Sciatic nerve (tissue), 2 donors: ENCODE measurements around the gene AFAP1. TPM values are rescaled to one million over a fixed set of nuclear protein-coding genes. Genes with fewer than 3 reads are reported as not detected.
A peak's percentile ranks its signal among the peaks of the same experiment; 100 is the strongest.

Experiments used
- ATAC-seq: fragments of 200-7000 bp; cut with Tn5 transposase; one replicate; pipeline ENCODE4 v1.9.1; 2020; ENCODE audit warnings: mild to moderate bottlenecking, moderate library complexity
- DNase-seq: peaks from one replicate; pipeline ENCODE4 v3.0.0-alpha.2; 2020; ENCODE audit warnings: low spot score
- intact Hi-C: fragments of 100-400 bp; cut with DNase I; formaldehyde crosslinking; loops from one replicate; pipeline ENCODE4 v1.14.2; 2022
- total RNA-seq: library from RNA; stranded (reverse); fragmentation: NEBNext Ultra II Directional; extraction: Animal tissue kit (Norgen Biotek cat#: 25700); gene quantifications from one replicate; pipeline ENCODE4 v1.2.1, GENCODE V29; 2021
- donor health status: DM: no; HTN: no; CAD: no.
- donor health status: DM: no; HTN: no; CAD: no.

Gene AFAP1
- total RNA-seq, 1 donor from 2014 or later: 64.5 TPM

DNA sequence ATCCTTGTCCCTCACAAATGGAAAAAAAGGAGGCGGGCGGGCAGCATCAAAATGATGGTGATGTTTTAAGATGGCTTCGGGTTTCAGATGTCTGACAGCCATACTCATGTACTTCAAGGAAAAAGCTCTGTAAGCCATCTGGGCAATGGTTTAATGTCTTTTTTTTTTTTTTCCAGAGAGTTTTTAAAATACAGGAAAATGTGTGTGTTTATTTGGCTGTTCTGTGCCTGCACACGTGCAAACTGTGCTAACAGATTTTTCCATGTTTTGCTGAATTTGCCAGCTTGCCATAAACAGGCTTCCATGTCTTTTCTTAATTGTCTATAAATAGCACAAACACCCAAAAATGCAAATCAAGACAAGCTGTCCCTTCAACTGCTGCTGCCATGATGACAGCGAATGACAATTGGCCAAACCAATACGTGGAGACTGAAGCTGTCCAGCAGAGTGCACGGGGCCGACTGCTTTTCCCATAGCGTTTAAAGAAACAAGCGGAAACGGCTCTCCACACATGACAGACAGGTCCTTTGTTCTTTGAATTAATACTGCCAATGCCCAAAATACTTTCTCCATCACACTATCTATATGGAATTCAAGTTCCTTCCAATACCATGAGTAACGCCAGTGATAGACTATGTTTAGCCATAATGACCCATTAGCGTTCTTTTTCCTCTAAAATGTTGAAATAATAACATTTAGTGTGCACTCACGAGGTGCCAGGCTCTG, 35.7 kb downstream of the AFAP1 start:
- intact Hi-C loops: no loop called here
- ATAC-seq: no peak
- DNase-seq: no peak

DNA sequence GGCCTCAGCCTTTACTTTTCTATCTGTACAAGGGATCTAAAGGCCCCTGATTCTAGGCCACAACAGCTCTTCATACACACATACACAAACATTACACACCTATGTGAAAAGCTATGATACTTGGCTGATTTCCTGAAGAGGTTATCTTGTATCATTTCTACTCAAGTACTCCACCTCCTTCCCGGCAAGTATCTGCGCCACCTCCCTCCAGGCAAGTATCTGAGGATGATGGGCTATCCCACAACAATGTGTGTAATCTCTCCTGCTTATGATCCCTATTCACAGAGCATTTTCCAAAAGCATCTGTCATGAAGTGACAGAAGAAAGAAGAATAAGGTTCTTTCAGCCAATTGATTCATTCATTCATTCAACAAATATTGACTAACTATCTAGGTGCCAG, 36.8 kb downstream of the AFAP1 start:
- no peak for ATAC-seq
- no peak for DNase-seq
- intact Hi-C loops: no loop called here

DNA sequence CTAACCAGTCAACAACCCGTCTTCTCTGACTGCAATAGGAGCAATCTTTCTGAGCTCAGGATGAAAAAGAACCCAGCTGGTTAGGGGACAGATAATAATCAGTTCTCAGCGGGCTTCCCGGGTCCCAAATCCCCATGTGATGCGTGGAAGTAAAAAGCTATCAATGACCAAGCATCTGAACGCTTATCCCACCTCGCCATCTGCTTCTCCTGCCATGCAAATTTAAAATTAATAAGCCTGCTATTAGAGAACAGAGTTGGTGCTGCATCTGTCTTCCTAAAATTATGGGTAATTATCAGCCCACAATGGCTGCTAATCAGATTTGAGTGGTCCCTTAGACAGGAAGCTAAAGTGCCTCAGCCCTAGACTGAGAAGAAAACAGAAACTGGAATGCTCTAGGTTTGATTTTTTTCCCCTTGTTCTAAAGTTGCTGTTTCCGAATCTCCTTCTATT, 37.5 kb downstream of the AFAP1 start:
- DNase-seq (no peak), ATAC-seq (no peak)
- intact Hi-C loops: no loop called here

DNA sequence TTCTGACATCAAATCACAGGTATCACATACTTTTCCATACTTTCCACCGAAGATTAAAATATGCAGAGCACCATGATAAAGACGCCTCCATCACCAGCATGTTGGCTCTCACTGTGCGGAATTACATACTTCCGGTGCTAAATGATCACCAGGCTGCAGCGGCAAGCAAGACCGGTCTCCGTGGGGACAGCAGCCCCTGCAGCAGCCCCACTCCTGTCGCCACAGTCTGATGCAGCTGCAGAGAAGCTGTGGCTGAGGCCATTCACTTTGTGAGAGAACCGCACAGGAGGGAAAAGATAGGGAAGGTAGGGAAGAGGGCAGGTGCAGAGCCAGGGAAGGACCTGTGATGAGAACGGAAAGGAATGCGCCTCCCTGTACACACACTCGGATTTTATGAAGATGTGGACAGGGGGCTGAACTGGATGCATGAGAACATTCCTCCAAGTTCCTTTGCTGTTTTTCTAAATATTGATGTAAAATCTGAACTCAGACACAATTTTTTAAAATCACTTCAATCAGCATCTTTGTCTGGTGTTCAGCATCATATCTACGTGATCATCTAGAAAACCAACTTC, 38.3 kb downstream of the AFAP1 start:
- DNase-seq (no peak), ATAC-seq (no peak)
- intact Hi-C loops: no loop called here

DNA sequence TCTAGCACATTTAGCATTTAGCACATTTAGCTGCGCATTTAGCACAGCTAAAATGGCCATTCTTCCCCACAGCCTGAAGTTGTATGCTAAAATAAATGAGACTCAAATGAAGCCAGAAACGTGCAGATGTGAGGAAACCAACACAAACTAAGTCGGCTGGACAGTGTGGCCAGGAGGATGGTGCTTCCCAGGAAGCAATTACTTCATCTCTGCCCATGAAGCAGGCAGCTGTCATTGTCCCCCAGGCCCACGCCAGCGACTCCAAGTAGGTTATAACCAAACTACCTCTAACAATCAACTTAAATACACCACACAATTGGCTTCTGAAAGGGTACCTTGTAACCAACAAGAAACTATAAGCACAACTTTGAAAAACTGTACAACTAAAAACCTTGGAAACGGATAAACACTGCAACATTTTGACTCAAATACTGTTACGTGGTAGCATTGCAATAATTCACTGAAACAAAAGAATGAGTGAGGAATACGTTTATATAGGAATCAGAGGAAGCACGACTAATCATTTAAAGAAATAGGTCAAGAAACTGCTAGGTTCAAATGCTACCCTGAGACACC, 39.2 kb downstream of the AFAP1 start:
- no peak for ATAC-seq
- intact Hi-C loops: no loop called here
- no peak for DNase-seq

DNA sequence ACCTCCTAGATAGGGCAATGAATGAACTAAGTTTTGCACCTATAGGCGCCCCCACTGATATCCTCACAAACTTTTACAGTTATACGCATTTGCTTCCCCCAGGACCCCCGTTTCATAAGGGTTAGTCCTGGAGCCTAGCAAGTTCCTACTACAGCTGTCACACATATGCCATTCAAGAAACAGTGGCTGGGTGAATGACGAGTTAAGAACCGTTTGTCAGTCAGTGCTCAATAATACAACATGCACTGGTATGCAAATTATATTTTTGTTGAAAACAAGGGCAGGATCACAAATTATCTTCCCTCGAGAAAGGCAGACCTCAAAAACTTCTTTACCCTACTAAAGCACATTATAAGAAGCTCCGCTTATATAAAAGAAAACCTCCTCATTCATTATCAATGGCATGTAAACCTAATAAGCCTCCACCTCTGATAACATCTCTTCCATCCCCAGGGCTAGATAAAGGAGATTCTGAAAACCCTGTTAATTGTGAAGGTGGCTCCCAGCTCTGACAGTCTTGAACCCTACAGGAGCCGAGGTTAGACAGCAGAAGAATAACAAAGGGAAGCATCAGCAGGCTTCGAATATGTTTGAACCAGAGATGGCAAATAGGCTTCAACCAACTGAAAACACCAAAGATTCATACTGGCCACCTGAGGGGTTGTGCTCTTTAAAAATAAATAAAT, 40.3 kb downstream of the AFAP1 start:
- intact Hi-C loops: no loop called here
- DNase-seq: no peak
- ATAC-seq: no peak

DNA sequence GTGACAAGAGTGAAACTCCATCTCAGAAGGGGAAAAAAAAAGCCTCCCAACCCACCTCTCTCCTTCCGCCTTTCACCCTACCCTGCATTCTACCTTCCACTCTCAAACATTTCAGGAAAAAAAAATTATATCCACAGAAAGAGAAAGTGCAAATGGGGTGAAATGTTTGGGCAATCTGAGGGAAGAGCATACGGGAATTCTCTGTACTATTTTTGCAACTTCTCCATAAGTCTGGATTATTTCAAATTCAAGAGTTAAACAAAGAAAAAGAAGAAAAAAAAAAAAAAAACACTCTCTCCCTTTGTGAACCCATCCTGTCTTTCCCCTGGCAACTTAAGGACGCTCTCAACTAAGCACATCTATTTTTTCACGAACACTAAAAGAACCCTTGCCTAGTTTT, 41.3 kb downstream of the AFAP1 start:
- ATAC-seq: no peak
- no peak for DNase-seq
- intact Hi-C loops: no loop called here

DNA sequence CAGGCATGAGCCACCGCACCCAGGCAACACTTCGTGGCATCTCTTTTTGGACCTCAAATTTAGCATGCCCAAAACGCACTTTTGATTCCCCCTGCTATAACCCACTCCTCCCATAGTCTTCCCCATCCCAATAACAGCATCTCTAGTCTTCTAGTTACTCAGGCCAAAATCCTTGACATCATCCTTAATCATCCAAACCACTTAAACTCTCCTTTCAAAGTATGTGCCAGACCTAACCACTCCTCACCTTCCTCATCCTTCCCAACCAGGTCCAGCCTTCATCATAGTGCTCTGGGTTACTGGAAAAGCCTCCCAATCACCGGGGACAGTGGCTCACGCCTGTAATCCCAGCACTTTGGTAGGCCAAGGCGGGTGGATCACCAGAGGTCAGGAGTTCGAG, 41.9 kb downstream of the AFAP1 start:
- ATAC-seq (no peak), DNase-seq (no peak)
- intact Hi-C loops: no loop called here

DNA sequence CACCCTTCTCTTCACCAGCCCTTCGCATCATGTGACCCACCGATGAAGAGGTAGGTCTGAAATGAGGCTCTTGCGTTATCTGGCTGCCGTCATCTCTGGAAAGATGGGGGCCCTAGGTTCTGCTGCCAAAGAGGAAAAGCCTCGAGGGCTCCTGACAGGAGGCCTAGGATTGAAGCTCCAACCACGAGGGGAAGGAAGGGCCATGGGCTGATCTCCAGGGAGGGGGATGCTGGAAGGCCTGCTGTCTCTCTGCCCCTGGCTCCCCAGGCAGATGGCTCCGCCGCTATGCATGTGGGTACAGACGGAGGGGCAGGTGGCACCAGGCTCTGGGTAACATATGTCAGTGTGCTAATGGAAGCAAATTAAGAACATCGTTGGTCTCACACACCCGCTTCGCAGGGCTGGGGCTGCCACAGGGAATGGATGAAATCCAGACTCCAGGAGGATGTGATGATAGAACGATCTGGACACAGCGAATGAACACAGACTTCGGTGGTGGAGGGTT, 44.9 kb downstream of the AFAP1 start:
- ATAC-seq (no peak), DNase-seq (no peak)
- intact Hi-C loops: no loop called here

DNA sequence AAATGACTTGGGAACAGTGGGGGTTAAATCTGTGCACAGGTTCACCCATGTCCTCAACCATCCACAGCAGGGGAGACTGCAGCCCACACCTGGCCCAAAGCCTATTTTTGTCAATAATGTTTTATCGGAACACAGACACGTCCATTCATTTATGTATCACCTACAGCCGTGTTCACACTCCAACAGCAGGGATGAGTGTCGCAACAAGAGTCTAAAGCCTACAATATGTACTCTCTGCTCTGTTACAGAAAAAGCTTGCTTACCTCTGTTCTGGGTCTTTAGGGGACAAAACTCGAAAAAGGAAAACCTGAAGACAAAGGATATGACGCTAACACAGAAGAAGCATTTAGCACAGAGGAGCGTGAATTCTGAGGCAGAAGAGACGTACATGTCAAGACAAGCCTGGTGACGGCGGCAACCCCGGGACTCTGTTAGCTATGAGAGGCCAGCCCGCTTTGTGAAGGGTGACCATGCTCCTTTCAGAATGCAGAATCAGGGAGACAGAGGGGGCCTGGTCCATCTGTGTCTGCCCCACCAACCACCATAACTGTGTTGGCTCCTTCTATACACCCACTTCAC, 45.5 kb downstream of the AFAP1 start:
- ATAC-seq (no peak), DNase-seq (no peak)
- intact Hi-C loops: no loop called here

DNA sequence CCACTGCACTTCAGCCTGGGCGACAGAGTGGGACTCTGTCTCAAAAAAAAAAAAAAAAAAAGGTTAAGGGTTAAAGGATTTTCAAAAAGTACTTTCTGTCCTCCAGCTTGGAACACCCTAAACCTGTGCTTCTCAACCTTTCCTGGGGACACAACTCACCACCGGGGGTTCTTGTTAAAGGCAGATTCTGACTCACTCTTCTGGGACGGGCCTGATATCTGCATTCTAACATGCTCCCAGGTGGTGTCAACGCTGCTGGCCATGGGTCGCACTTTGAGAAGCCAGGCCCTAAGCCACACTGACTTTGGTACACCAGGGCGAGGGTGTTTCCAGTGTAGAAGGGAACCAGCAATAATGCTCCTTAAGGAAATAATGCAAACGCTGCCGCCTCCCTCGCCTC, 46.1 kb downstream of the AFAP1 start:
- intact Hi-C loops: no loop called here
- DNase-seq (no peak), ATAC-seq (no peak)

DNA sequence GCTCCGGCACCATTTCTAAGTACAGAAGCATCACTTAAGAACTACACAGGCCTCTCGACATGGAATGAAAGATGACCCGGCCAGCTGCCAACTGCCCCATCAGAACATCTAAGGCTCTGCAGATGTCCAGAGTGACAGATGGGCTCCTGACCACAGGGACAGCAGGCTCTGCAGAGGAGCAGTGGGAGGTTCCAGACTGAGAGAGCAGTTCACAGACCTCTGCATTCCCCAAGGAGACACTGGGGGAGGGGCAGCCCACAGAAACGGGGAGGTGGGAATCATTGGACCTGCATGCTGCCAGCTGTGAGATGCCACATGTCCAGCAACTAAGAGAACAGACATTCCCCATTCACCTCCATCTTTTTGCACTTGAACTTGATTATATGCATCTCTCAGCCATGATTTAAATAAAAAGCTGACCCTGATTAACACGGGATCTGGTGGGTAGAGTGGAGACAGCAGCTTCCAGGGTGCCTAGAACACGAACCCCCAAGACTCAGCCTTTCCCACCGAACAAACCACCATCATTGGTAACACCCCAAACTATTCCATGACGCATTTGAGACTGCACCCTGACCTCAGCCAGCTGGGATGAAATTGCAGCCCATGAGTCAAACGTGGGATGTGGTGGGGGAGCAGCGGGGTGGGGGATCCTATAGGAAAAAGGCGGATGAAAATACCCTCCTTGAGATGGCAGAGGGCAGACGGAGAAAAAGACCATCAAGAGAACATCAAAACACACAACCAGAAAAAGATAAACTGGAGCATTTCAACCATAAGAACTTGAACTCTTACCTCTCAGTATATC, 47.2 kb downstream of the AFAP1 start:
- intact Hi-C loops: no loop called here
- peak; percentile 66 for ATAC-seq
- DNase-seq: no peak

DNA sequence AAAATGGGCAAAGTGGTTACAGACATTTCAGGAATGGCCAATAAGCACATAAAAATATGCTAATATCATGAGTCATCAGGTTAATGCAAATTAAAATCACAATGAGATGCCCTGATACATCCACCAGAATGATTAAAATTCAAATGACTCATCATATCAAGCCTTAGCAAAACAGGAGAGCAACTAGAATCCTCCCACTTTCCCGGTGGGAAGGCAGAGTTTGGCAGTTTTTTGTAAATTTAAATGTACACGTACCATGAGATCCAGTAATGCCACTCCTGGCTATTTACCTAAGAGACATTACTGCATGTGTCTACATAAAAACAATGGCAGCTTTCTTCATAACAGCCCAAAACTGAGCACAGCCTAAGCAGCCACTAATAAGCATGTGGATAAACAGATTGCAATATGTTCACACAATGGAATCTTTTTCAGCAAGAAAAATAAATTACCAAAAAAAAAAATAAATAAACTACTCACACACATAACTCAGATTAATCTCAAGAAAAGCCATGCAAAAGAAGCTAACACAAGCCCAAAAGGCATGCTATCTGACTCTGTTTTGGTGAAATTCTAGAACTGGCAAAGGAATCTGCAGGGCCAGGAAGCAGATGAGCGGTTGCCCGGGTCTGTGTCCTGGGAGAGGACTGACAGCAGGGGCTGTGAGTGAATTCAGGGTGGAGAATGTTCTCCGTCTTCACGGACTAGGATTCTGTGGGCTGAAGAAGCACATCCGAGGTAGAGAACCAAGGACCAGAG, 48.8 kb downstream of the AFAP1 start:
- intact Hi-C loops: no loop called here
- no peak for DNase-seq
- peak; percentile 35 for ATAC-seq

DNA sequence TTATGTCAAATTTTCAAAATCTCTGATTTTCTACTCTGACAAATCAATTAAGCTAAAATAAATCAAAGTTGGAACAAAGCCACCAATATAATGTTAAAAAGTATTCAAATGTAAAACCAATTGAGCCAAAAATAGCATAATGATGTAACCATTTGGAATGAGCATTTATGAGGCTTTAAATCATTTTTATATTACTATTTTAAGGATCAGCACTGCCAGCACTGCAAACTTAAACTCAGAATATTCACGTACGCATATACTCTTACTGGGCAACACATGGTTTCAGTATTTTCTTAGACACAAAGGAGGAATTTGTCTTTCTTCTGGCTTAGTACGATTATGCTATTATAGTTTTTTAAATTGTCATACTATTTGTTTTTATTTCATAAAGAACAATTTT, 52.2 kb downstream of the AFAP1 start:
- ATAC-seq (no peak), DNase-seq (no peak)
- intact Hi-C loops: no loop called here

DNA sequence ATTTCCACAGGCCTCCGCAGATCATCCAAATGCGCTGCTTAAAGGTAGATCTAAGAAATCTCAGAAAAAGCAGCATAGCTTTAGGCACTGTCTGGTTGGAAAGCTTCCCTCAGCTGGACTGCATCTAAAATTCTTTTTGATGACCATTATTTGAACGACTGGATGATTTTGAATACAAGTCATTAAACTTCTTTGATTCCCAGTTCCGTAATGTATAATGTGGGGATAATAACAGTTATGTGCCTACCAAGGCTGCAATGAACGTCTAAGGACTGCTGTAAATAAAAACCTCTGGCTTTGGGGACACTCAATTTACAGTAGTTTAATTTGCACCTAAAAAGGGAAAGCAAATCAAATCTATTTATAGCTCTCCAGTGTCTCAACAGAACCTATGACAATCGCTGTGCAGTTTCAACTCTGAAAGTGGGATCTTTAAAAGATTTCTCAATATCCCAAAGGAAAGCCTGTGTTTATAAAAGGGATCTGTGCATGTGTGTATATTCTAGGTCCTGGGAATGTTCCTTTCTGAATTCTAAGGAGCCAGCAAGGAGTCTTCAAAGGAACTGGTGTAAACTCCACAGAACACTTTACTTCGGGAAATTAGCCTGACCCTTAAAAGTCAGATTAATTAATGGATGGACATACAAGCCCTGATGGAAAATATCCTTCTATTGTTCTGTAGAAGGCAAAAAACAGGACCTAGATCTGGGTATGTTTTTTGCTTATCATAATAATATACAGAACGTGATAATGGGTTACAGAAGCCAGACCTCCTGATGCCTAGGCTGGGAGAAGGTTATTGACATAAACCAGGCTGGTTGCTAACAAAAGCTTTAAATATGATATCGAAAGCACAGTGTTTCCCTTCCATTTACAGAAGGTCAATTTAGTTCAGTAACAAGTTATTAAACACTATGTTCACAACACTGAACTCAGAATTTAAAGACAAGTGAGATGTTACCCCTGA, 53.4 kb downstream of the AFAP1 start:
- ATAC-seq (peak; percentile 61), DNase-seq (no peak)
- intact Hi-C loops: no loop called here

DNA sequence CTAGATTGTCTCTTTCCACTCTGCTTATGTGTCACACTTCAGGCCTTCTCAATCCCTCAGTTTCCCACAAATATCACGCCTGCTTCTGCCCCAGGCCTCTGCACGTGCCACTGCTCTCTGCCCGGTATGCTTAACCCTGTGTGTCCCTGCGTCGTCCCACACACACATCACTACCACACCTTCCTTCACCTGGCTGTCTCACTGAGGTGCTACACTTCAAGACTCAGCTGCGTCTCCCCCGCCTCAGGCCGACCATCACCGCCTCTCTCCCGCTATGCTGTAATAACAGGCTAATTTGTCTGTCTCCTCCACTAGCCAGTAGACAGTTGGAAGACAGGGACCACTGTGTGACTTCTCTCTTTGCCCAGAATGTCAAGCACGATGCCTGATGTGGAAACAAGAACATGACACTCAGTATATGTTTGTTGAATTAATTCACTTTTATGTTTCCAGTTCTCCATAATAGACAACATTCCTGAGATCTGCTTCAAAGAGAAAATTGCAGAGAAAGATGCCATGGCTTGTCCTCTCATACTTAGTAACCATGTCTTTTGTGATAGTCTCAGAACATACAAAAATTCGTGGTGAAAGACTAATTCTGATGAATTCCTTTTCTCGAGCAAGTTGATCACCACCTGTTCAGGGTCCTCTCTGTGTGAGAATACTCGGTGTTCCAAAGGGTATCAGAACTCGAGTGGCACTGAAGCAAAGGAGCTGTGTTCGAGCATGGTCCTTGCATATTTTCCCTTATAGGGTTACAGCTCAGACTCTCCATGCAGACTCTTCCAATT, 54.2 kb downstream of the AFAP1 start:
- no peak for DNase-seq
- ATAC-seq: peak; percentile 17
- intact Hi-C loops: no loop called here
